ENCODE measurements around the gene BRD4. TPM values are rescaled to one million over a fixed set of nuclear protein-coding genes. Genes with fewer than 3 reads are reported as not detected.

Gene BRD4
- total and polyA plus RNA-seq, 2 of the 13 experiments (the other 11 are each of a cell fraction or from before 2014, with no cell fraction given) = 10.5 to 11.4 TPM

- TF ChIP-seq LRRFIP1 (CRISPR knock-in tag; conservative IDR thresholded peaks at IDR 0.05) (no peak), NAIF1 (CRISPR knock-in tag; IDR thresholded peaks at IDR 0.05; ENCODE audit: borderline replicate concordance) (no peak), CBFB (CRISPR knock-in tag; IDR thresholded peaks at IDR 0.05) (no peak), ELF3 (CRISPR knock-in tag; IDR thresholded peaks at IDR 0.05) (no peak), ZNF331 (CRISPR knock-in tag; IDR thresholded peaks at IDR 0.05) (no peak), ATF1 (CRISPR knock-in tag; IDR thresholded peaks at IDR 0.05) (no peak), SAP130 (CRISPR knock-in tag; IDR thresholded peaks at IDR 0.05; ENCODE audit: low read depth) (no peak), ZNF563 (CRISPR knock-in tag; IDR thresholded peaks at IDR 0.05) (no peak), ZNF138 (CRISPR knock-in tag; IDR thresholded peaks at IDR 0.05; ENCODE audit: low read depth) (no peak), RARG (CRISPR knock-in tag; IDR thresholded peaks at IDR 0.05; ENCODE audit: low read depth) (no peak), ZNF383 (CRISPR knock-in tag; IDR thresholded peaks at IDR 0.05; ENCODE audit: borderline replicate concordance) (no peak)
- TF ChIP-seq, protein P1, sequence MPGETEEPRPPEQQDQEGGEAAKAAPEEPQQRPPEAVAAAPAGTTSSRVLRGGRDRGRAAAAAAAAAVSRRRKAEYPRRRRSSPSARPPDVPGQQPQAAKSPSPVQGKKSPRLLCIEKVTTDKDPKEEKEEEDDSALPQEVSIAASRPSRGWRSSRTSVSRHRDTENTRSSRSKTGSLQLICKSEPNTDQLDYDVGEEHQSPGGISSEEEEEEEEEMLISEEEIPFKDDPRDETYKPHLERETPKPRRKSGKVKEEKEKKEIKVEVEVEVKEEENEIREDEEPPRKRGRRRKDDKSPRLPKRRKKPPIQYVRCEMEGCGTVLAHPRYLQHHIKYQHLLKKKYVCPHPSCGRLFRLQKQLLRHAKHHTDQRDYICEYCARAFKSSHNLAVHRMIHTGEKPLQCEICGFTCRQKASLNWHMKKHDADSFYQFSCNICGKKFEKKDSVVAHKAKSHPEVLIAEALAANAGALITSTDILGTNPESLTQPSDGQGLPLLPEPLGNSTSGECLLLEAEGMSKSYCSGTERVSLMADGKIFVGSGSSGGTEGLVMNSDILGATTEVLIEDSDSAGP (CRISPR knock-in tag; IDR thresholded peaks at IDR 0.05; ENCODE audit: borderline replicate concordance) = no peak
Measured at GRCh38 chr19:15274477-15274876, 57.9 kb downstream of the BRD4 start (continued).
